BE2C (cell line): Measurements from ENCODE around the gene ADAM10.

ENCODE experiments used
- DNase-seq: peaks from one replicate; pipeline ENCODE4 v3.0.0-alpha.2; 2020
- H3K27me3 ChIP-seq: fragments of 250-450 bp; sonication (Bioruptor Pico); 2 replicates; pipeline ENCODE4 v1.5.1; 2020; ENCODE audit warnings: mild to moderate bottlenecking
- H3K36me3 ChIP-seq: fragments of 250-450 bp; sonication (Bioruptor Pico); 2 replicates; pipeline ENCODE4 v1.5.1; 2020; ENCODE audit warnings: mild to moderate bottlenecking
- H3K4me1 ChIP-seq: fragments of 250-450 bp; sonication (Bioruptor Pico); 2 replicates; pipeline ENCODE4 v1.5.1; 2020
- H3K4me3 ChIP-seq: 2 replicates; pipeline ENCODE4 v1.5.1; 2011; ENCODE audit warnings: low read depth, low read length
- H3K9me3 ChIP-seq: fragments of 250-450 bp; sonication (Bioruptor Pico); 2 replicates; pipeline ENCODE4 v1.5.1; 2020
- CTCF ChIP-seq: IDR thresholded peaks from 2 replicates; pipeline ENCODE4 v1.5.1; 2012; ENCODE audit warnings: mild to moderate bottlenecking, low read depth, low read length

The ADAM10 gene

GRCh38 chr15:58588096-58588495 lies 161.4 kb downstream of the ADAM10 start:
- no peak for DNase-seq

GRCh38 chr15:58587486-58587885 lies 162.0 kb downstream of the ADAM10 start:
- Histone ChIP-seq H3K4me1 (no peaks in the 10 kb centered on the region), H3K4me3 (no peak overlapping the region), H3K27me3 (no peaks in the 10 kb centered on the region), H3K9me3 (no peaks in the 10 kb centered on the region), H3K36me3 (no peaks in the 10 kb centered on the region)
- no peak for TF ChIP-seq CTCF
- no peak for DNase-seq

More at GRCh38 chr15:58588096-58588495, 161.4 kb downstream of the ADAM10 start:
- H3K9me3 ChIP-seq = no peaks in the 10 kb centered on the region
- H3K27me3 ChIP-seq = no peaks in the 10 kb centered on the region
- no peaks in the 10 kb centered on the region for H3K36me3 ChIP-seq
- no peaks in the 10 kb centered on the region for H3K4me1 ChIP-seq
- no peak for TF ChIP-seq CTCF
- H3K4me3 ChIP-seq = no peak overlapping the region

- TF ChIP-seq CTCF = no peak
- no peak for DNase-seq
- Histone ChIP-seq H3K36me3 (no peaks in the 10 kb centered on the region), H3K9me3 (no peaks in the 10 kb centered on the region), H3K4me1 (no peaks in the 10 kb centered on the region), H3K27me3 (no peaks in the 10 kb centered on the region), H3K4me3 (no peak overlapping the region)
These were observed 163.6 kb downstream of the ADAM10 start for GRCh38 chr15:58585693-58586443.

GRCh38 chr15:58584789-58585461 lies 164.6 kb downstream of the ADAM10 start:
- DNase-seq = no peak
- no peaks in the 10 kb centered on the region for H3K4me1 ChIP-seq
- no peaks in the 10 kb centered on the region for H3K36me3 ChIP-seq
- H3K9me3 ChIP-seq = no peaks in the 10 kb centered on the region
- TF ChIP-seq CTCF = no peak
- no peaks in the 10 kb centered on the region for H3K27me3 ChIP-seq
- H3K4me3 ChIP-seq = no peak overlapping the region

GRCh38 chr15:58583171-58583908 lies 166.2 kb downstream of the ADAM10 start:
- Histone ChIP-seq H3K4me1 (no peaks in the 10 kb centered on the region), H3K36me3 (no peaks in the 10 kb centered on the region), H3K9me3 (no peaks in the 10 kb centered on the region), H3K27me3 (no peaks in the 10 kb centered on the region), H3K4me3 (no peak overlapping the region)
- DNase-seq = no peak
- no peak for TF ChIP-seq CTCF
